Keratinocyte (primary cell): Measurements from ENCODE around the gene GLA. TPM values are rescaled to one million over a fixed set of nuclear protein-coding genes. Genes with fewer than 3 reads are reported as not detected.
A peak's percentile ranks its signal among the peaks of the same experiment; 100 is the strongest.

Experiments
- DNase-seq: peaks from one replicate; pipeline ENCODE4 v3.0.0-alpha.2; 2011; ENCODE audit warnings: low read depth, missing footprints, low spot score
- FAIRE-seq: peaks from 2 replicates; lab custom pipeline; 2011; peaks lifted over from hg19 to GRCh38; lab: Jason Lieb, UNC
- H2AFZ ChIP-seq: 2 replicates; pipeline ENCODE4 v1.6.0; 2012; ENCODE audit warnings: low read length, control low read depth, inconsistent platforms; ENCODE audit not compliant: control insufficient read depth
- H3K27ac ChIP-seq: 2 replicates; pipeline ENCODE4 v1.5.1; 2011; ENCODE audit warnings: low read length; ENCODE audit not compliant: control insufficient read depth, insufficient read depth
- H3K27me3 ChIP-seq: 3 replicates; pipeline ENCODE4 v1.6.0; 2011; ENCODE audit warnings: low read length; ENCODE audit not compliant: control insufficient read depth, insufficient read depth; ENCODE audit errors: extremely low read depth
- H3K36me3 ChIP-seq, 2 experiments: 2 replicates in 1 of 2; 3 replicates in 1 of 2; pipeline ENCODE4 v1.5.1; 2011; ENCODE audit warnings: low read length in 2 of 2, mild to moderate bottlenecking in 1 of 2; ENCODE audit not compliant: control insufficient read depth in 2 of 2, insufficient read depth in 2 of 2; ENCODE audit errors: extremely low read depth in 1 of 2
- H3K4me1 ChIP-seq: 3 replicates; pipeline ENCODE4 v1.5.1; 2011; ENCODE audit warnings: low read length; ENCODE audit not compliant: control insufficient read depth, insufficient read depth; ENCODE audit errors: extremely low read depth
- H3K4me2 ChIP-seq: 3 replicates; pipeline ENCODE4 v1.6.0; 2011; ENCODE audit warnings: low read depth, low read length; ENCODE audit not compliant: control insufficient read depth, insufficient read depth; ENCODE audit errors: extremely low read depth
- H3K4me3 ChIP-seq, 3 experiments: fragments of 200-600 bp in 1 of 3; sonication (generic) in 1 of 3; 2 replicates in 2 of 3; 3 replicates in 1 of 3; pipeline ENCODE4 v1.5.1; 2011 to 2016; ENCODE audit warnings: low read length in 3 of 3, mild to moderate bottlenecking in 3 of 3, control low read depth in 2 of 3, inconsistent platforms in 1 of 3, low read depth in 1 of 3, mixed read lengths in 1 of 3, mixed run types in 1 of 3, moderate library complexity in 1 of 3; ENCODE audit not compliant: control insufficient read depth in 2 of 3, insufficient read depth in 2 of 3; ENCODE audit errors: extremely low read depth in 1 of 3
- H3K79me2 ChIP-seq: 2 replicates; pipeline ENCODE4 v1.6.0; 2012; ENCODE audit warnings: low read length; ENCODE audit not compliant: control insufficient read depth, insufficient read depth
- H3K9ac ChIP-seq: 3 replicates; pipeline ENCODE4 v1.6.0; 2011; ENCODE audit warnings: low read length; ENCODE audit not compliant: control insufficient read depth, insufficient read depth; ENCODE audit errors: extremely low read depth
- H3K9me1 ChIP-seq: 3 replicates; pipeline ENCODE4 v1.6.0; 2011; ENCODE audit warnings: low read length; ENCODE audit not compliant: control insufficient read depth, insufficient read depth; ENCODE audit errors: extremely low read depth
- H3K9me3 ChIP-seq: 2 replicates; pipeline ENCODE4 v1.5.1; 2012; ENCODE audit warnings: low read depth, low read length; ENCODE audit not compliant: control insufficient read depth
- H4K20me1 ChIP-seq: 3 replicates; pipeline ENCODE4 v1.6.0; 2011; ENCODE audit warnings: low read length; ENCODE audit not compliant: control insufficient read depth, insufficient read depth; ENCODE audit errors: extremely low read depth
- CTCF ChIP-seq, 3 experiments: IDR thresholded peaks in 1 of 3; conservative IDR thresholded peaks in 1 of 3; optimal IDR thresholded peaks in 1 of 3; 2 replicates in 2 of 3; 3 replicates in 1 of 3; pipeline versions ENCODE3 to v1.5.1; 2011; ENCODE audit warnings: low read length in 3 of 3, mild to moderate bottlenecking in 3 of 3, moderate library complexity in 2 of 3, control low read depth in 1 of 3, inconsistent platforms in 1 of 3; ENCODE audit not compliant: insufficient read depth in 2 of 3; ENCODE audit errors: extremely low read depth in 1 of 3
- EZH2 ChIP-seq: IDR thresholded peaks from one replicate; pipeline ENCODE4 v1.6.1; 2012; ENCODE audit warnings: inconsistent platforms, mild to moderate bottlenecking, low read length, moderate library complexity
- dilution Hi-C: fragments of 300-500 bp; cut with MboI; formaldehyde crosslinking; loops from one replicate; pipeline ENCODE4 v1.7.0; 2020; ENCODE audit warnings: low sequenced_read_pairs; ENCODE audit not compliant: extremely low pct_ligation_motif_present
- polyA minus RNA-seq, 3 experiments: library from RNA; depleted of rRNA, polyadenylated mRNA; stranded (reverse); fragments of >200 nt; gene quantifications; 1 replicate in 1 of 3; 2 replicates in 1 of 3; 3 replicates in 1 of 3; pipeline ENCODE4 v1.2.3, GENCODE V29; 2011
- polyA plus RNA-seq, 5 experiments: library from polyadenylated mRNA; depleted of rRNA in 3 of 5; stranded (reverse) in 3 of 5; stranded (forward) in 1 of 5; unstranded in 1 of 5; fragments of >200 nt; gene quantifications; 1 replicate in 1 of 5; 2 replicates in 3 of 5; 3 replicates in 1 of 5; pipeline versions ENCODE4 v1.2.1 to v1.2.3, GENCODE V29; 2011 to 2012; ENCODE audit warnings: missing spikeins in 2 of 5, low read depth in 1 of 5, low replicate concordance in 1 of 5

GLA gene
- polyA plus RNA-seq (38.3 to 62.1 TPM (median 59.3 TPM) in 3 replicates), polyA minus RNA-seq (17.5 to 28.6 TPM (median 27.8 TPM) in 3 replicates)
- polyA plus RNA-seq (2011; ENCODE audit: low read depth): 27.0 TPM
- 26.5 and 34.9 TPM in 2 replicates for polyA plus RNA-seq (2011; cell fraction: cytosol; rRNA removed)
- 93.3 and 105 TPM in 2 replicates for polyA plus RNA-seq (2011; cell fraction: nucleus; rRNA removed)
- polyA plus RNA-seq (2012; ENCODE audit: low replicate concordance): 33.5 and 36.1 TPM in 2 replicates
- polyA minus RNA-seq (2011; cell fraction: cytosol; rRNA and poly(A)+ RNA removed): 16.9 TPM
- polyA minus RNA-seq (2011; cell fraction: nucleus; rRNA and poly(A)+ RNA removed): 24.1 and 42.8 TPM in 2 replicates

- H3K9ac ChIP-seq: peak within 1 kb of the TSS; percentile 89
- peak within 1 kb of the TSS; percentile 67 for H2AFZ ChIP-seq
- FAIRE-seq (peak; percentile 94), DNase-seq (peak; percentile 90)
- H3K36me3 ChIP-seq: no peaks in the 10 kb centered on the region
- peak within 1 kb of the TSS; percentile 79 for H3K4me2 ChIP-seq
- peak within 1 kb of the TSS; percentile 96 for H3K27ac ChIP-seq
- H3K79me2 ChIP-seq: peaks cover 63% of the 10 kb centered on the region
- H3K9me3 ChIP-seq: no peaks in the 10 kb centered on the region
- dilution Hi-C loops: no loop called here
- no peaks in the 10 kb centered on the region for H4K20me1 ChIP-seq
- no peaks in the 10 kb centered on the region for H3K9me1 ChIP-seq
- peak within 1 kb of the TSS; percentile 60 to 75 (median 71) for H3K4me3 ChIP-seq
- TF ChIP-seq EZH2: no peak
- no peak for TF ChIP-seq CTCF (optimal IDR thresholded peaks at IDR 0.05 in 1 of 3, IDR thresholded peaks at IDR 0.05 in 1 of 3, conservative IDR thresholded peaks at IDR 0.05 in 1 of 3; ENCODE audit: extremely low read depth in 1 of 3, insufficient read depth in 2 of 3, low read length in 3 of 3)
- peaks cover 6% of the 10 kb centered on the region for H3K4me1 ChIP-seq
- no peaks in the 10 kb centered on the region for H3K27me3 ChIP-seq
These were observed at the start of gene GLA, which contains the start of gene HNRNPH2 for GRCh38 chrX:101407748-101408531. Gene GLA, minus strand, starts transcription at chrX:101407925. Its CDS starts 22 bp downstream, at chrX:101407903. Gene HNRNPH2, plus strand, starts transcription at chrX:101408222. Its CDS starts 3,767 bp downstream, at chrX:101411989.

- no peak overlapping the region for H3K4me2 ChIP-seq
- H3K27ac ChIP-seq: no peak overlapping the region
- no peaks in the 10 kb centered on the region for H3K79me2 ChIP-seq
- H3K27me3 ChIP-seq: no peaks in the 10 kb centered on the region
- H3K9me1 ChIP-seq: no peaks in the 10 kb centered on the region
- dilution Hi-C loops: no loop called here
- no peak for TF ChIP-seq CTCF (optimal IDR thresholded peaks at IDR 0.05 in 1 of 3, IDR thresholded peaks at IDR 0.05 in 1 of 3, conservative IDR thresholded peaks at IDR 0.05 in 1 of 3; ENCODE audit: extremely low read depth in 1 of 3, insufficient read depth in 2 of 3, low read length in 3 of 3)
- no peak for TF ChIP-seq EZH2
- no peaks in the 10 kb centered on the region for H3K36me3 ChIP-seq
- no peaks in the 10 kb centered on the region for H4K20me1 ChIP-seq
- no peaks in the 10 kb centered on the region for H3K9me3 ChIP-seq
- DNase-seq (no peak), FAIRE-seq (no peak)
- H3K9ac ChIP-seq: no peak overlapping the region
- no peak overlapping the region for H2AFZ ChIP-seq
- no peak overlapping the region for H3K4me3 ChIP-seq
- no peaks in the 10 kb centered on the region for H3K4me1 ChIP-seq
These were observed 44.3 kb upstream of the GLA start for GRCh38 chrX:101452056-101452455.
